Peyer's patch (tissue), 4 donors: ENCODE data around the gene TULP4. TPM values are rescaled to one million over a fixed set of nuclear protein-coding genes. Genes with fewer than 3 reads are reported as not detected.
A peak's percentile ranks its signal among the peaks of the same experiment; 100 is the strongest.
"Not testable (repeated sequence)": the region's sequence is repeated elsewhere in the genome, so short reads cannot be mapped to it uniquely, and the experiment has no call there.

Experiments used
- DNase-seq, 3 donors: peaks; one replicate each; pipeline ENCODE4 v3.0.0-alpha.2; 2017 to 2019
- H3K27ac ChIP-seq, 4 donors: fragments of 200-600 bp; sonication (generic); one replicate each; pipeline ENCODE4 v1.5.1; 2016 to 2019
- H3K27me3 ChIP-seq, 2 donors: fragments of 200-600 bp; sonication (generic); one replicate each; pipeline ENCODE4 v1.5.1; 2019
- H3K36me3 ChIP-seq, 3 donors: fragments of 200-600 bp; sonication (generic); one replicate each; pipeline ENCODE4 v1.5.1; 2016 to 2019
- H3K4me1 ChIP-seq, 4 donors: fragments of 200-600 bp; sonication (generic); one replicate each; pipeline ENCODE4 v1.5.1; 2016 to 2019
- H3K4me3 ChIP-seq, 4 donors: fragments of 200-600 bp; sonication (generic); 1 replicate in 3 of 4; 2 replicates in 1 of 4; pipeline ENCODE4 v1.5.1; 2016 to 2019; ENCODE audit warnings: mild to moderate bottlenecking in 1 of 4
- H3K9me3 ChIP-seq, 4 donors: fragments of 200-600 bp; sonication (generic); one replicate each; pipeline ENCODE4 v1.5.1; 2016 to 2019; ENCODE audit warnings: mild to moderate bottlenecking in 1 of 4
- CTCF ChIP-seq, 6 experiments: fragments of 450-650 bp in 4 of 6; fragments of 200-600 bp in 2 of 6; sonication (generic) in 1 of 6; IDR thresholded peaks; one replicate each; pipeline ENCODE4 v1.5.1; 2017 to 2019; ENCODE audit warnings: antibody characterized with exemption in 6 of 6, mild to moderate bottlenecking in 3 of 6, moderate library complexity in 1 of 6
- POLR2A ChIP-seq, 2 donors: fragments of 450-650 bp; IDR thresholded peaks; one replicate each; pipeline ENCODE4 v1.5.1; 2017; ENCODE audit warnings: antibody characterized with exemption in 2 of 2, mild to moderate bottlenecking in 2 of 2, moderate library complexity in 2 of 2
- total RNA-seq, 4 donors: library from RNA; depleted of rRNA; stranded (reverse); fragments of >200 nt; gene quantifications; one replicate each; pipeline ENCODE4 v1.1.0, GENCODE V29; 2016

Gene TULP4
- total RNA-seq, 4 donors from 2014 or later, result 197 to 268 (median 206) TPM

DNA sequence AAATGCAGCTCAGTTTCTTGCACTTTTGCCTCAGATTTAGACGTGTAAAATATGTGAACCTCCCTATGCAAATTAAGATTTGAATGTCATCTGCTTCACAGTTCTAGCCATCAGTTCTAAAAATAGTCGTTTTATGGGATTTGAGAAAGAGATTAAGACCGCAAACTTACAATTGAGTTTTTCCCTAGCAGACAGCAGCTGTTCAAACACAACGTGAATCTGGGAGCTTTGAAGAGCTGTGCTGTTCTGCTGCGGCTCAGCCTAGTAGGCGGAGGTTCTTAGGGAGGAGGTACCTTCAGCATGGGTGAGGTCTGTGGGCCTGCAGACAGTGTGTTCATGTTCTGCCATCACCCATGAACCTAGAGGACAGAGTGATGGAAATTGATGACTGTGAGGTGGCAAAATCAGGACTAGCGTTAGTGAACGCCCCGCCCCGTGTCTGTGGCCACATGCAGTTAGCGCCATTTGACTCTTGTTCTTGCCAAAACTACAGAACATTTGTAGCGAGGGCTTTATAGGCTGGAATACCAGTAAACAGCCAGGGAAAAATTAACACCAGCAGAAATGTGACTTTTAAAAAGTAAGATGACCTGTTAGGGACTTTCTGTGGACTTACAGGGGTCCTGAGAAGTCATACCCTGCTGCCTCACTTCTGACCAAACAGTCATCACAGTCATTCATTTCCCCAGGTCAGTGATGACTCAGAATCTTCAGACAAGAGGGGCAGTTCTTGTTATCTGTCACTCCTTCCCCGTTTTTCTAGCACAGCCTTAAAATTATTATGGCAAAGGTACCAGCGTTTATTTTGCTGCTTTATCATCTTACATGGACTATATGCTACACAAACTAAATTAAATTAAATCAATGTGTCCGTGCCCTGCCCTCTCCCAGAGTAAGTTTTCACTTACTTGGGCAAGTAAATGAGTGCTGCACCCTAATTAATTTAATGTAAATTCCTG lies 163.4 kb downstream of the TULP4 start:
- no peak overlapping the region for H3K27ac ChIP-seq
- no peak overlapping the region for H3K4me3 ChIP-seq
- TF ChIP-seq POLR2A (IDR thresholded peaks at IDR 0.05) (no peak), CTCF (IDR thresholded peaks at IDR 0.05) (no peak)
- H3K36me3 ChIP-seq, result peaks cover 0 to 12% (median 5%) of the 10 kb centered on the region in 3 donors
- no peaks in the 10 kb centered on the region for H3K9me3 ChIP-seq
- peaks cover 0 to 15% (median 0%) of the 10 kb centered on the region in 4 donors for H3K4me1 ChIP-seq
- no peaks in the 10 kb centered on the region for H3K27me3 ChIP-seq
- peak in 1 of 3 donors; percentile 49 for DNase-seq

DNA sequence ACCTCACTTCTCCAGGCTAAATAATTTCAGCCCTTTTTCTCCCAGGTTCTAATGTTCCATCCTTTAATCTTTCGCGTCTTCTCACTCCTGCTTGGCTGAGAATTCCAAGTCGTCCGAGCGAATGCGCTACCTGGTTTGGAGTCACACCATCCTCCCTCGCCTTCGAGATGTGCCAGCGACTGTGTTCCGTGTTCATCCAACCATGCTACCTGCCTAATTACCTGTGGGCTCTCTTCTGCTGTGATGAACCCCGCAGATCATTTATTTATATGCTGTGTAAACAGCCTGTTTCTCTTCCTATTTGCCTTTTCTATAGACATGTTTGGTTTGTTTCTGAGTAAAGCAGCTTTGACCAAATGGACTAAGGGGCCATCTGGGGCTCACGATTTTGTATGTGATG lies 164.1 kb downstream of the TULP4 start:
- Histone ChIP-seq H3K36me3 (peaks cover 0 to 20% (median 5%) of the 10 kb centered on the region in 3 donors), H3K27me3 (no peaks in the 10 kb centered on the region), H3K9me3 (no peaks in the 10 kb centered on the region), H3K4me3 (no peak overlapping the region), H3K4me1 (peaks cover 0 to 15% (median 0%) of the 10 kb centered on the region in 4 donors), H3K27ac (no peak overlapping the region)
- TF ChIP-seq POLR2A (IDR thresholded peaks at IDR 0.05), result no peak
- no peak for TF ChIP-seq CTCF (IDR thresholded peaks at IDR 0.05)
- no peak for DNase-seq

GRCh38 chr6:158477722-158478121 lies 165.5 kb downstream of the TULP4 start:
- H3K27ac ChIP-seq, H3K27me3 ChIP-seq, DNase-seq, H3K4me3 ChIP-seq, H3K9me3 ChIP-seq: not testable (repeated sequence)
- Histone ChIP-seq H3K36me3 (peaks cover 0 to 33% (median 5%) of the 10 kb centered on the region in 3 donors), H3K4me1 (peaks cover 0 to 10% (median 0%) of the 10 kb centered on the region in 4 donors)

DNA sequence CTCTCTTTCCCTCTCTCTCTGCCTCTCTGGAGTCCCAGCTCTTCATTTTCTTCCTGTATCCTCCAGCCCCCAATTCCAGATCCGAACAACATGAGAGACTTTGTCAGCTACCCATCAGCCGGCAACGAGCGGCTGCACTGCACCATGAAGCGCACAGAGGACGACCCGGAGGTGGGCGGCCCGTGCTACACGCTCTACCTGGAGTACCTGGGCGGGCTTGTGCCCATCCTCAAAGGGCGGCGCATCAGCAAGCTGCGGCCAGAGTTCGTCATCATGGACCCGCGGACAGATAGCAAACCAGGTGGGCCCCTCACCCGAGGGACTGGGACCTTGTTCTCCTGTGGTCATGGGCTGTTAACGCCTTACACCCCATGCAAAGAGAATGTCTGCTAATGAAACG lies 168.7 kb downstream of the TULP4 start:
- no peaks in the 10 kb centered on the region for H3K9me3 ChIP-seq
- H3K4me1 ChIP-seq, result no peaks in the 10 kb centered on the region
- peaks cover 0 to 37% (median 5%) of the 10 kb centered on the region in 3 donors for H3K36me3 ChIP-seq
- DNase-seq, result no peak
- H3K27me3 ChIP-seq, result no peaks in the 10 kb centered on the region
- no peak overlapping the region for H3K27ac ChIP-seq
- no peak for TF ChIP-seq CTCF (IDR thresholded peaks at IDR 0.05)
- TF ChIP-seq POLR2A (IDR thresholded peaks at IDR 0.05), result no peak
- H3K4me3 ChIP-seq, result no peak overlapping the region

DNA sequence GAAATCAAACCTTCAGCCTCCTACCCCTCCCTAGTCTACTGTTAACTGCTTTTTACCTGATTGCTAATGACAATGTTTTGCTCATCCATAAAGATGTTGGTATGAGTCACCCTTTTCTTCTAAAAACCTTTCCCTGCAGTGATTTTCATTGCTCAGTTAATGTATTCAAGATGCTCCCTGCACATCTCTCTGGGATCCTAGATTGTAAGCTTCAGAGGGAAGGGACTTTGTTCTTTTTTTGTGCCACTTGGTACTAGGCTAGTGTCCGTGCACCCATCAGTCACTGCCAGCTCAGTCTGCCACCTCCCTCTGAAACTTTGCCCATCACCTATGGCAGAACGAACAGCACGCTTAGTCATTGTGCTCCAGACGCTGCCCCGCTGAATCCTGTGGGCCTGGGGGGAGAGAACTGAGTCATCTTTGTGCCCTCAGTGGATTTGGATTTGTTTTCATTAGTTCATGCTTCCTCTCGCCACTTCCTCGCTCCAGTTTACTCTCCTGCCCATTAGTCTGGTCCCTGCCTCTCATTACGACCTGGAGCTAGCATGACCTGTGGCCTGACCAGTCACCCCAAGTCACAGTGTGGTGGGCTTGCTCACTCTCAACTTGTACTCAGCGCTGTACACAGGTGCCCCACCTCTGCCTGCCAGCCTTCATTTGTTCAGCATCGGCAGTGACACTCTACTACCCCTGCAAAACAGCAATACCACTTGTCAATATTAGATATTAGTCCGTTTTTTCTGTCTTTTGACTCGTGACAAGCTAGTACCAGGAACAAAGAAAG lies 169.6 kb downstream of the TULP4 start:
- DNase-seq, result no peak
- peaks cover 0 to 37% (median 5%) of the 10 kb centered on the region in 3 donors for H3K36me3 ChIP-seq
- TF ChIP-seq CTCF (IDR thresholded peaks at IDR 0.05) (no peak), POLR2A (IDR thresholded peaks at IDR 0.05) (no peak)

More for the DNA sequence above, 169.6 kb downstream of the TULP4 start:
- Histone ChIP-seq H3K4me1 (no peaks in the 10 kb centered on the region), H3K4me3 (no peak overlapping the region), H3K27ac (no peak overlapping the region), H3K27me3 (no peaks in the 10 kb centered on the region), H3K9me3 (no peaks in the 10 kb centered on the region)
